ENCODE data around the gene FAM227B.
"Not testable (repeated sequence)": the region's sequence is repeated elsewhere in the genome, so short reads cannot be mapped to it uniquely, and the experiment has no call there.

DNA sequence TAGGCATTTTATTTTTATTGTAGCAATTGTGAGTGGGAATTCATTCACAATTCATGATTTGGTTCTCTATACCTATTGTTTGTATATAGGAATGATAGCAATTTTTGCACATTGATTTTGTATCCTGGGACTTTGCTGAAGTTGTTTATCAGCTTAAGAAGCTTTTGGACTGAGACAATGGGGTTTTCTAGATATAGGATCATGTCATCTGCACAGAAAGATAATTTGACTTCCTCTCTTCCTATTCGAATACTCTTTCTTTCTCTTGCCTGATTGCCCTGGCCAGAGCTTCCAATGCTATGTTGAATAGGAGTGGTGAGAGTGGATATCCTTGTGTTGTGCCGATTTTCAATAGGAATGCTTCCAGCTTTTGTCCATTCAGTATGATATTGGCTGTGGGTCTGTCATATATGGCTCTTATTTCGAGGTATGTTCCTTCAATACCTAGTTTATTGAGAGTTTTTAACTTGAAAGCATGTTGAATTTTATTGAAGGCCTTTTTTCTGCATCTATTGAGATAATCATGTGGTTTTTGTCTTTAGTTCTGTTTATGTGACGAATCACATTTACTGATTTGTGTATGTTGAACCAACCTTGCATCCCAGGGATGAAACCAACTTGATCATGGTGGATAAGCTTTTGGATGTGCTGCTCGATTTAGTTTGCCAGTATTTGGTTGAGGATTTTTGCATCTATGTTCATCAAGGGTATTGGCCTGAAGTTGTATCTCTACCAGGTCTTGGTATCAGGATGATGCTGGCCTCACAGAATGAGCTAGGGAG, 217.9 kb downstream of the FAM227B start:
- TF ChIP-seq, protein P1, sequence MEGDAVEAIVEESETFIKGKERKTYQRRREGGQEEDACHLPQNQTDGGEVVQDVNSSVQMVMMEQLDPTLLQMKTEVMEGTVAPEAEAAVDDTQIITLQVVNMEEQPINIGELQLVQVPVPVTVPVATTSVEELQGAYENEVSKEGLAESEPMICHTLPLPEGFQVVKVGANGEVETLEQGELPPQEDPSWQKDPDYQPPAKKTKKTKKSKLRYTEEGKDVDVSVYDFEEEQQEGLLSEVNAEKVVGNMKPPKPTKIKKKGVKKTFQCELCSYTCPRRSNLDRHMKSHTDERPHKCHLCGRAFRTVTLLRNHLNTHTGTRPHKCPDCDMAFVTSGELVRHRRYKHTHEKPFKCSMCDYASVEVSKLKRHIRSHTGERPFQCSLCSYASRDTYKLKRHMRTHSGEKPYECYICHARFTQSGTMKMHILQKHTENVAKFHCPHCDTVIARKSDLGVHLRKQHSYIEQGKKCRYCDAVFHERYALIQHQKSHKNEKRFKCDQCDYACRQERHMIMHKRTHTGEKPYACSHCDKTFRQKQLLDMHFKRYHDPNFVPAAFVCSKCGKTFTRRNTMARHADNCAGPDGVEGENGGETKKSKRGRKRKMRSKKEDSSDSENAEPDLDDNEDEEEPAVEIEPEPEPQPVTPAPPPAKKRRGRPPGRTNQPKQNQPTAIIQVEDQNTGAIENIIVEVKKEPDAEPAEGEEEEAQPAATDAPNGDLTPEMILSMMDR (optimal IDR thresholded peaks at IDR 0.05 in 1 of 3, IDR thresholded peaks at IDR 0.05 in 1 of 3, conservative IDR thresholded peaks at IDR 0.05 in 1 of 3; ENCODE audit: extremely low read depth in 1 of 3, insufficient read depth in 2 of 3, low read length in 3 of 3), result not testable (repeated sequence)
- TF ChIP-seq EZH2 (IDR thresholded peaks at IDR 0.05; ENCODE audit: low read length), result not testable (repeated sequence)
